ENCODE results near the gene PROCA1.

DNA sequence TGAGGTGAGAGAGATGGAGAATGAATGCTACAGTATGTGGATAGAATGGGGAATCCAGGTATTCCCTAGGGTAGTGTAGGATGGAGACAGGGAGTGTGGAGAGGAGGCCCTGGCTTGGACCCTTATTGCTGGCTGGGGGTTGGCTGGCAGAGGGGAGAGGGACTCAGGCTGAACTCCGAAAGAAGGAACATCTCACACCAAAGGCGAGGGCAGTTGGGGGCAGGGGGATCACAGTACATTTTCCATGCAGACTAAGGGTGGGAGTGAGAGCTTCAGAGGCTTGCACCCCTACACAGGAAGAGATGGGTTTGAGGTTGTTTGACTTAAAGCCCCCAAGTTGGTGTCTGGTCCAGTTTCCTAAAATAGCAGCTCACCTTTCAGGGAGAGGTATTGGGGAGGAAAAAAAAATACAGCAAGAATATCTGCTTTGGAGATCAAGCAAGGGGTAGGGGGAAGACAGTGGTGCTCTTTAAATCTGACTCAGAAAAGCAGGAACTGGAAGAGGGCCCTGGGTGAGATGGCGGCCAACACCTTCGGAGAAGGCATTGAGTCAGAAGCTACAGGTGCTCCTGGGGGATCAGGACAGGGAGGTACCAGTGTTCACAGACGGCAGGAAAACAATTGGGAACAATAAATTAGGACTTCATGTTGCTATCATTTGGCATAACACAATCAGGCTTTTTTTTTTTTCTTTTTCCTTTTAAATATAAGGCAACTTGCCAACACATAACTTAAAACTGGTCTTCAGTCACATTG is 44.5 kb upstream of the PROCA1 start:
- TF ChIP-seq, protein P1, sequence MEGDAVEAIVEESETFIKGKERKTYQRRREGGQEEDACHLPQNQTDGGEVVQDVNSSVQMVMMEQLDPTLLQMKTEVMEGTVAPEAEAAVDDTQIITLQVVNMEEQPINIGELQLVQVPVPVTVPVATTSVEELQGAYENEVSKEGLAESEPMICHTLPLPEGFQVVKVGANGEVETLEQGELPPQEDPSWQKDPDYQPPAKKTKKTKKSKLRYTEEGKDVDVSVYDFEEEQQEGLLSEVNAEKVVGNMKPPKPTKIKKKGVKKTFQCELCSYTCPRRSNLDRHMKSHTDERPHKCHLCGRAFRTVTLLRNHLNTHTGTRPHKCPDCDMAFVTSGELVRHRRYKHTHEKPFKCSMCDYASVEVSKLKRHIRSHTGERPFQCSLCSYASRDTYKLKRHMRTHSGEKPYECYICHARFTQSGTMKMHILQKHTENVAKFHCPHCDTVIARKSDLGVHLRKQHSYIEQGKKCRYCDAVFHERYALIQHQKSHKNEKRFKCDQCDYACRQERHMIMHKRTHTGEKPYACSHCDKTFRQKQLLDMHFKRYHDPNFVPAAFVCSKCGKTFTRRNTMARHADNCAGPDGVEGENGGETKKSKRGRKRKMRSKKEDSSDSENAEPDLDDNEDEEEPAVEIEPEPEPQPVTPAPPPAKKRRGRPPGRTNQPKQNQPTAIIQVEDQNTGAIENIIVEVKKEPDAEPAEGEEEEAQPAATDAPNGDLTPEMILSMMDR (IDR thresholded peaks at IDR 0.05), result no peak
- no peak for TF ChIP-seq EZH2 (IDR thresholded peaks at IDR 0.05)
- TF ChIP-seq EZH2phosphoT487 (IDR thresholded peaks at IDR 0.05), result no peak
